ENCODE data around the gene PLCL1.

The PLCL1 gene

GRCh38 chr2:198144660-198145059 lies 340.3 kb downstream of the PLCL1 start:
- Histone ChIP-seq H3K27me3 (replicated peaks; ENCODE audit: insufficient read depth, low read length) (no peaks in the 10 kb centered on the region), H3F3A (ENCODE audit: insufficient read depth, low read length) (no peaks in the 10 kb centered on the region), H3K79me2 (ENCODE audit: low read length) (no peaks in the 10 kb centered on the region), H2AFZ (ENCODE audit: low read length) (no peak overlapping the region), H3K4me1 (ENCODE audit: low read length) (no peaks in the 10 kb centered on the region), H3K4me3 (ENCODE audit: low read length) (no peak overlapping the region), H3K9me2 (replicated peaks; ENCODE audit: insufficient read depth, low read length) (no peaks in the 10 kb centered on the region), H3K36me3 (replicated peaks; ENCODE audit: insufficient read depth, low read length) (no peaks in the 10 kb centered on the region), H4K20me1 (ENCODE audit: insufficient read depth, low read length) (no peaks in the 10 kb centered on the region), H3K4me2 (ENCODE audit: low read depth, low read length) (no peak overlapping the region), H3K27ac (ENCODE audit: low read length) (no peak overlapping the region), H3K9ac (ENCODE audit: low read length) (no peak overlapping the region), H3K9me3 (replicated peaks; ENCODE audit: insufficient read depth, low read length) (no peaks in the 10 kb centered on the region)
- TF ChIP-seq EZH2phosphoT487 (IDR thresholded peaks at IDR 0.05; ENCODE audit: low read length) (no peak), CTCF (IDR thresholded peaks at IDR 0.05; ENCODE audit: low read length) (no peak), EZH2 (optimal IDR thresholded peaks at IDR 0.05; ENCODE audit: low read depth, low read length) (no peak)
- DNase-seq, result no peak

- Histone ChIP-seq H3K9me3 (replicated peaks; ENCODE audit: insufficient read depth, low read length) (no peaks in the 10 kb centered on the region), H3K36me3 (replicated peaks; ENCODE audit: insufficient read depth, low read length) (no peaks in the 10 kb centered on the region), H3K4me3 (ENCODE audit: low read length) (no peak overlapping the region), H3K4me2 (ENCODE audit: low read depth, low read length) (no peak overlapping the region), H3K27me3 (replicated peaks; ENCODE audit: insufficient read depth, low read length) (no peaks in the 10 kb centered on the region), H3K27ac (ENCODE audit: low read length) (no peak overlapping the region), H3K9me2 (replicated peaks; ENCODE audit: insufficient read depth, low read length) (no peaks in the 10 kb centered on the region), H2AFZ (ENCODE audit: low read length) (no peak overlapping the region), H3K4me1 (ENCODE audit: low read length) (no peaks in the 10 kb centered on the region), H3K79me2 (ENCODE audit: low read length) (no peaks in the 10 kb centered on the region), H3K9ac (ENCODE audit: low read length) (no peak overlapping the region), H3F3A (ENCODE audit: insufficient read depth, low read length) (no peaks in the 10 kb centered on the region), H4K20me1 (ENCODE audit: insufficient read depth, low read length) (no peaks in the 10 kb centered on the region)
- no peak for DNase-seq
- TF ChIP-seq EZH2 (optimal IDR thresholded peaks at IDR 0.05; ENCODE audit: low read depth, low read length), result no peak
- TF ChIP-seq CTCF (IDR thresholded peaks at IDR 0.05; ENCODE audit: low read length), result no peak
- no peak for TF ChIP-seq EZH2phosphoT487 (IDR thresholded peaks at IDR 0.05; ENCODE audit: low read length)
These were observed 342.1 kb downstream of the PLCL1 start for GRCh38 chr2:198146346-198146940.

GRCh38 chr2:198157314-198157713 lies 352.9 kb downstream of the PLCL1 start:
- Histone ChIP-seq H3K9me3 (replicated peaks; ENCODE audit: insufficient read depth, low read length) (no peaks in the 10 kb centered on the region), H3K9ac (ENCODE audit: low read length) (no peak overlapping the region), H3K27ac (ENCODE audit: low read length) (no peak overlapping the region), H3F3A (ENCODE audit: insufficient read depth, low read length) (no peaks in the 10 kb centered on the region), H3K36me3 (replicated peaks; ENCODE audit: insufficient read depth, low read length) (no peaks in the 10 kb centered on the region), H2AFZ (ENCODE audit: low read length) (no peak overlapping the region), H4K20me1 (ENCODE audit: insufficient read depth, low read length) (no peaks in the 10 kb centered on the region), H3K79me2 (ENCODE audit: low read length) (no peaks in the 10 kb centered on the region), H3K9me2 (replicated peaks; ENCODE audit: insufficient read depth, low read length) (no peaks in the 10 kb centered on the region), H3K4me2 (ENCODE audit: low read depth, low read length) (no peak overlapping the region), H3K4me3 (ENCODE audit: low read length) (no peak overlapping the region), H3K27me3 (replicated peaks; ENCODE audit: insufficient read depth, low read length) (no peaks in the 10 kb centered on the region), H3K4me1 (ENCODE audit: low read length) (no peaks in the 10 kb centered on the region)
- DNase-seq, result no peak
- TF ChIP-seq EZH2phosphoT487 (IDR thresholded peaks at IDR 0.05; ENCODE audit: low read length) (no peak), EZH2 (optimal IDR thresholded peaks at IDR 0.05; ENCODE audit: low read depth, low read length) (no peak), CTCF (IDR thresholded peaks at IDR 0.05; ENCODE audit: low read length) (no peak)
